Pancreas (tissue), 10 donors: ENCODE measurements around the gene VANGL2. TPM values are rescaled to one million over a fixed set of nuclear protein-coding genes. Genes with fewer than 3 reads are reported as not detected.

Experiments used
- ATAC-seq, 4 donors: fragments of 200-7000 bp; cut with Tn5 transposase; one replicate each; pipeline versions ENCODE4 v1.8.0 to v1.9.1; 2020; ENCODE audit warnings: mild to moderate bottlenecking in 4 of 4, moderate library complexity in 4 of 4
- DNase-seq, 6 donors: peaks; one replicate each; pipeline ENCODE4 v3.0.0-alpha.2; 2020
- FAIRE-seq: peaks from 2 replicates; lab custom pipeline; 2012; peaks lifted over from hg19 to GRCh38; lab: Jason Lieb, UNC
- H3K27ac ChIP-seq, 4 donors: fragments of 200-600 bp; sonication (generic); 1 replicate in 3 of 4; 2 replicates in 1 of 4; pipeline versions ENCODE4 v1.5.0 to v1.8.0; 2020
- H3K27me3 ChIP-seq, 4 donors: fragments of 200-600 bp; one replicate each; pipeline ENCODE4 v1.8.0; 2021
- H3K36me3 ChIP-seq, 3 donors: fragments of 200-600 bp; sonication (generic) in 1 of 3; one replicate each; pipeline versions ENCODE4 v1.5.0 to v1.8.0; 2020 to 2021
- H3K4me1 ChIP-seq, 3 donors: fragments of 200-600 bp; one replicate each; pipeline ENCODE4 v1.8.0; 2021
- H3K4me3 ChIP-seq, 4 donors: fragments of 200-600 bp; sonication (generic) in 2 of 4; one replicate each; pipeline versions ENCODE4 v1.5.0 to v1.8.0; 2020 to 2021
- H3K9me3 ChIP-seq, 4 donors: fragments of 200-600 bp; one replicate each; pipeline ENCODE4 v1.8.0; 2021
- WGBS, 2 donors: extraction: QIAGEN DNeasy Blood & Tissue Kit; methylation state at CpG; one replicate each; pipeline ENCODE4 v1.1.7; 2013; 5-methylcytosine and 5-hydroxymethylcytosine counted together
- intact Hi-C, 3 donors: fragments of 100-400 bp; cut with DNase I; formaldehyde crosslinking; loops; one replicate each; pipeline versions ENCODE4 v1.11.1 to v1.14.2; 2022
- polyA plus RNA-seq, 2 donors: library from polyadenylated mRNA; stranded (reverse); fragments of 200-250 nt; gene quantifications; one replicate each; pipeline ENCODE4 v1.2.3, GENCODE V29; 2013
- total RNA-seq, 6 donors: library from RNA; stranded (reverse); fragmentation: NEBNext Ultra II Directional in 4 of 6; extraction: Animal tissue kit (Norgen Biotek cat#: 25700) in 4 of 6; gene quantifications; one replicate each; pipeline versions ENCODE4 v1.2.1 to v1.2.4, GENCODE V29; 2021 to 2023
- TF ChIP-seq, protein P1 (sequence below), 4 donors: fragments of 200-600 bp; sonication (generic) in 3 of 4; IDR thresholded peaks; one replicate each; pipeline versions ENCODE4 v1.5.0 to v1.8.0; 2021; ENCODE audit warnings: antibody characterized with exemption in 4 of 4
- donor health status: healthy with polysubstance abuse.
- donor health status: DM: no; HTN: no; CAD: no; lungs with moderate emphysema.
- donor health status: DM: no; HTN: no; CAD: no.
- donor health status: control.
- donor health status: control.
- donor health status: Bipolar disorder and iron deficiency.
- donor health status: DM: yes; HTN: yes; CAD: no.
- donor health status: DM: no; HTN: no; CAD: no.
- donor health status: DM: no; HTN: no; CAD: no.
- donor health status: DM: yes; HTN: yes; CAD: no.

Gene VANGL2
- total and polyA plus RNA-seq, 8 donors, result 2.5 to 9.9 (median 4.2) TPM

DNA sequence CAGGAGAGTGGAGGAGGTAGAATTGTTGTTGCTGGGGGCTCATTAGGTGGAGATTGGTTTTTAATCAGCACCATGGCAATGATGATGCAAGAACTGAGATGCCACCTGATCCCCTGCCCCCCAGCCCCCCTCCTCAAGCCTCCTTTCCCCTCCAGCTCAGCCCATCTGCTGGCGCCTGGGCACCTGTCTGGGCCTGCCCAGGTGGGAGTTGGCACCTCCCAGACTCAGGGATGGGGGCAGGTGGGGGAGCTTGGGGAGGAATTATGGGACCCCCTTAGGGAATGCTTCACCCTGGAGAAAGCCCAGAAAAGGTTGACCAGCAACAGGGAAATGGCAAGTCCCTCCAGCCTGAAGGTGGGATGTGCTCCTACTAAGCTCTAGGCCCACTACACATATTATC lies 35.0 kb upstream of the VANGL2 start:
- Histone ChIP-seq H3K4me1 (no peaks in the 10 kb centered on the region), H3K27me3 (no peaks in the 10 kb centered on the region), H3K27ac (no peak overlapping the region), H3K9me3 (no peaks in the 10 kb centered on the region), H3K36me3 (no peaks in the 10 kb centered on the region), H3K4me3 (no peak overlapping the region)
- WGBS, 2 donors, result 77 to 100% methylated on average over 1 of the region's 1 CpG
- ATAC-seq (no peak), FAIRE-seq (no peak), DNase-seq (no peak)
- TF ChIP-seq, protein P1, sequence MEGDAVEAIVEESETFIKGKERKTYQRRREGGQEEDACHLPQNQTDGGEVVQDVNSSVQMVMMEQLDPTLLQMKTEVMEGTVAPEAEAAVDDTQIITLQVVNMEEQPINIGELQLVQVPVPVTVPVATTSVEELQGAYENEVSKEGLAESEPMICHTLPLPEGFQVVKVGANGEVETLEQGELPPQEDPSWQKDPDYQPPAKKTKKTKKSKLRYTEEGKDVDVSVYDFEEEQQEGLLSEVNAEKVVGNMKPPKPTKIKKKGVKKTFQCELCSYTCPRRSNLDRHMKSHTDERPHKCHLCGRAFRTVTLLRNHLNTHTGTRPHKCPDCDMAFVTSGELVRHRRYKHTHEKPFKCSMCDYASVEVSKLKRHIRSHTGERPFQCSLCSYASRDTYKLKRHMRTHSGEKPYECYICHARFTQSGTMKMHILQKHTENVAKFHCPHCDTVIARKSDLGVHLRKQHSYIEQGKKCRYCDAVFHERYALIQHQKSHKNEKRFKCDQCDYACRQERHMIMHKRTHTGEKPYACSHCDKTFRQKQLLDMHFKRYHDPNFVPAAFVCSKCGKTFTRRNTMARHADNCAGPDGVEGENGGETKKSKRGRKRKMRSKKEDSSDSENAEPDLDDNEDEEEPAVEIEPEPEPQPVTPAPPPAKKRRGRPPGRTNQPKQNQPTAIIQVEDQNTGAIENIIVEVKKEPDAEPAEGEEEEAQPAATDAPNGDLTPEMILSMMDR (IDR thresholded peaks at IDR 0.05), result no peak
- intact Hi-C loops, result no loop called here

DNA sequence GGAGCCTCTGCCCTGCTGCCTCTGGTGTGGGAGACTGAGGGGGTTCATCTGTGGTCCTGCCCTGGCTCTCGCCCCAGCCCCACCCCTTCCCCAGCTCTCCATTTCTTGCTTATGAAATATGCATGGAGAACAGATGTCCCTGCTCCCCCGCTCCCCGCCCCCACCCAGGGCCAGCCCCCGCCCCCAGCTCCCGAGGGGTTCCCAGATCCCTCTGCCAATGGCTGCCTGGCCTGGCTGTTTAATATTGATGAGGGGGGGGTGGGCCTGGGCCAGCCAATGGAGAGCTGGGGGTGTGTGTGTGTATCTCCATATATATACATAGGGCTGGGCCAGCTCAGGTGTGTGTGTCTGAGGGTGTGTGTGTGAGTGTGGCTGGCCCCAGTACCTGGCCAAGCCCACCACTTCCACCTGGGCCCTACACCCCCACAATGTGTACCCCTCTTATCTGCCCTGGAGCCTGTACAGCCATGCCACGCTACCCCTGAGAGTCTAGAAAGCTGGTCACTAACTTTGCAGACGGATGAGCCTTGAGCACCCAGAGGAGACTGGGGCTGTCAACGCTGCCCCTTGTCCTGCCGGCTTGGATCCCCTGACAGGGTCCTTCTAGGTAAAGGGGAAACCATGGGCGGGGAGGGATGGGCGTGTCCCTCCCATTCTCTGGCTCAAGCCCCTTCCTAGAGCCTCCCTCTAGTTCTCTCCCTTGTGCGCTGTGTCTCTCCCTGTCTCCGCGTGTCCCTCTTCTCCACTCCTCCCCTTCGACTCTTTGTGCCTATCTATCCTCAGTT lies 33.4 kb upstream of the VANGL2 start, which contains the start of gene NHLH1:
TSS of gene NHLH1 (plus strand) at position 341 of the 785 bp plus-strand sequence. CDS start 3,661 bp downstream, outside the sequence.
- TF ChIP-seq, protein P1 (IDR thresholded peaks at IDR 0.05), result no peak
- DNase-seq (peak in 1 of 6 donors; percentile 0), ATAC-seq (no peak), FAIRE-seq (no peak)
- no peaks in the 10 kb centered on the region for H3K36me3 ChIP-seq
- intact Hi-C loops, result no loop called here
- H3K9me3 ChIP-seq, result no peaks in the 10 kb centered on the region
- H3K27ac ChIP-seq, result no peak within 1 kb of the TSS
- H3K4me3 ChIP-seq, result no peak within 1 kb of the TSS
- no peaks in the 10 kb centered on the region for H3K27me3 ChIP-seq
- WGBS, 2 donors, result 53 to 54% methylated on average over 15 of the region's 15 CpGs
- H3K4me1 ChIP-seq, result no peaks in the 10 kb centered on the region

DNA sequence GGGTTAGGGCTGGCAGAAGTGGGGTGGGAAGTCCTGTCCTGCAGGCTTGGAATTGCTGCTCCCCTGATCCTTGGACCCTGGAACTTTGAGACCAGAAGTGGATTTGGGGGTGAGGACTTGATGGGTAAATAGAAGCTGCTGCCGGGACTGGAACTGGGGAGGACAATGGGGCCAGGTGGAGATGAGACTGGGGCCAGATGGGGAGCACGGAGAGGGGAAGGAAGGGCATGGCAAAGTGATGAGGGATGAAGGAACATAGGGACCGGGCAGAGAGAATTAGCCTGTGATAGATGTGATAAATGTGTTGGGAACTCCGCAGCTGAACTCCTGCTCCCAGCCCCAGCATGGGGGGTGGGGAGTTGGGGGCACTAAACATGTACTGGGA lies 32.9 kb upstream of the VANGL2 start:
- H3K27ac ChIP-seq, result no peak overlapping the region
- no peaks in the 10 kb centered on the region for H3K4me1 ChIP-seq
- H3K4me3 ChIP-seq, result no peak overlapping the region
- H3K27me3 ChIP-seq, result no peaks in the 10 kb centered on the region
- H3K36me3 ChIP-seq, result no peaks in the 10 kb centered on the region
- DNase-seq (no peak), ATAC-seq (no peak), FAIRE-seq (no peak)
- intact Hi-C loops, result no loop called here
- TF ChIP-seq, protein P1 (IDR thresholded peaks at IDR 0.05), result no peak
- no peaks in the 10 kb centered on the region for H3K9me3 ChIP-seq
- 17 to 20% methylated on average over 4 of the region's 4 CpGs for WGBS, 2 donors

DNA sequence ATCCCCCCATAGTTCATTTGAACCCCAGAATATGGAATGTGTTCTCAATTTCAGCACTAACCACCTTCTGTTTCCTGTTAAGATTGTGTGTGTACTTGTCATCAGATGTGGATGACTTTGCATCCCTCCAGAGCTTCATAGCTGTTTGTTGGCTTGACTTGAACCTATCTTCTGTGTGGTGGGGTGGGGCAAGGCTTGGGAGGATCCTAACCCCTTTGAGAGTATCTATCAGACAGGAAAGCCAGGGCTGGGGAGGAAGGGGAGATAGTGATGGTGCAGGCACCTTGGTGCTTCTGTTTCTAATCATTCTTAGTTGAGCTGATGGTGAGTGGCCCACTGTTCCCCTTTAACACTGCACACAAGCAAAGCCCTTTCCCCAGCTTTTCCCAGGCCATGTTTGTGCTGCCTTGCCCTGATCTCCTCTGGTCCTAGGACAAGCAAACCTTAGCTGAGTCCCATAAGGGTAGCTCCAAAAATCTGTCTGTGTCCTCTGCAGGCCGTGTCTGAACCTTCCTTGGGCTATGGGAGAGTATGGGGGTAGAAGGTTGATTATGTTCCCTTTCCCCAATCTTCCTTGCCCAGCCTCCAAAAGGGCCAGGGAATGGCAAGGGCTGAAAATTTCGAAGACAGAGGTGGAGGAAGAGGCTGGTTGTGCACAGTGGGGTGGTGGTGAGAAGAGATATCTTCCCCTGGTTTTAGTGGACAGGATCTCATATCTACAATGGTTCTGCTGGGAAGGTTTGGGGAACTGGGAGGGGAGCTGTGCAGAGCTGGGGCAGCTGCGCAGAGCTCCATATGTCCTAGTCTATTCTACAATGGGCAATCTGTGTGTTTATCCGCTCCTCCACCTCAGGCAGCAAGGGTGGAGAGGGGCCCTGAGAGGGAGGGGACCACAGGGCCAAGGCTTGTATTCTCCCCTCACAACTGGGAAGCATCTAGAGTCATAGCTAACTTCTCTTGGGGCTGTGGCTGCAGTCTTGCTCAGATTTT lies 32.1 kb upstream of the VANGL2 start:
- Histone ChIP-seq H3K27me3 (no peaks in the 10 kb centered on the region), H3K9me3 (no peaks in the 10 kb centered on the region), H3K36me3 (no peaks in the 10 kb centered on the region), H3K4me3 (no peak overlapping the region), H3K4me1 (no peaks in the 10 kb centered on the region), H3K27ac (no peak overlapping the region)
- FAIRE-seq (no peak), ATAC-seq (no peak), DNase-seq (no peak)
- TF ChIP-seq, protein P1 (IDR thresholded peaks at IDR 0.05), result no peak
- intact Hi-C loops, result no loop called here
- WGBS, 2 donors, result 77 to 78% methylated on average over 4 of the region's 4 CpGs
